HG02759 (cell line): ENCODE measurements around the gene PKM.

Experiments
- ATAC-seq: cut with Tn5 transposase; IDR thresholded peaks from one replicate; pipeline ENCODE4 v1.9.1; 2021; ENCODE audit warnings: mild to moderate bottlenecking, moderate library complexity; ENCODE audit not compliant: unreplicated experiment

PKM gene

GRCh38 chr15:72161361-72162132 lies 69.4 kb downstream of the PKM start:
- ATAC-seq: no peak

- ATAC-seq: no peak
Measured at GRCh38 chr15:72160696-72161245, 70.2 kb downstream of the PKM start.

- ATAC-seq: no peak
Measured at GRCh38 chr15:72156928-72157327, 74.1 kb downstream of the PKM start.

GRCh38 chr15:72155635-72156616 lies 75.1 kb downstream of the PKM start:
- no peak for ATAC-seq

GRCh38 chr15:72155003-72155621 lies 75.9 kb downstream of the PKM start:
- ATAC-seq: no peak

- no peak for ATAC-seq
Measured at GRCh38 chr15:72154316-72154715, 76.7 kb downstream of the PKM start.

- no peak for ATAC-seq
Measured at GRCh38 chr15:72153269-72154000, 77.6 kb downstream of the PKM start.
